H1 (cell line): ENCODE measurements around the gene PLA2G4A. TPM values are rescaled to one million over a fixed set of nuclear protein-coding genes. Genes with fewer than 3 reads are reported as not detected.

Experiments used
- CTCF ChIA-PET: fragments of 300-600 bp; sonication (Branson Sonifier 250); formaldehyde crosslinking; loops from one replicate; lab custom pipeline; 2021; ENCODE audit not compliant: partially characterized antibody; lab: Charles Lee
- POLR2A ChIA-PET: fragments of 300-600 bp; sonication (Branson Sonifier 250); formaldehyde crosslinking; loops from one replicate; lab custom pipeline; 2021; ENCODE audit warnings: inconsistent platforms; ENCODE audit not compliant: partially characterized antibody; lab: Charles Lee
- DNase-seq, 2 experiments: peaks; one replicate each; pipeline versions ENCODE4 v3.0.0 to v3.0.0-alpha.2; 2010 to 2022; ENCODE audit warnings: low spot score in 2 of 2, low read depth in 1 of 2, mixed read lengths in 1 of 2
- FAIRE-seq: peaks from 2 replicates; lab custom pipeline; 2011; peaks lifted over from hg19 to GRCh38; lab: Jason Lieb, UNC
- H2AFZ ChIP-seq: 2 replicates; pipeline ENCODE4 v1.8.1; 2012; ENCODE audit warnings: low read length, inconsistent platforms
- H2AK5ac ChIP-seq: 2 replicates; pipeline ENCODE4 v1.6.1; 2013; ENCODE audit warnings: low read depth, low read length
- H2BK120ac ChIP-seq: replicated peaks from 2 replicates; pipeline ENCODE3; 2013; ENCODE audit warnings: low read depth, low read length, inconsistent platforms
- H2BK12ac ChIP-seq: 2 replicates; pipeline ENCODE4 v1.6.1; 2013; ENCODE audit warnings: low read depth, low read length
- H2BK15ac ChIP-seq: 2 replicates; pipeline ENCODE4 v1.6.1; 2013; ENCODE audit warnings: low read length
- H2BK20ac ChIP-seq: 2 replicates; pipeline ENCODE4 v1.6.1; 2013; ENCODE audit warnings: low read length
- H2BK5ac ChIP-seq: 2 replicates; pipeline ENCODE4 v1.6.1; 2013; ENCODE audit warnings: low read depth, low read length
- H3K14ac ChIP-seq: 2 replicates; pipeline ENCODE4 v1.6.1; 2013; ENCODE audit warnings: inconsistent platforms; ENCODE audit not compliant: insufficient read length
- H3K18ac ChIP-seq: 2 replicates; pipeline ENCODE4 v1.6.1; 2013; ENCODE audit warnings: low read length; ENCODE audit errors: extremely low read depth
- H3K23ac ChIP-seq: 2 replicates; pipeline ENCODE4 v1.6.1; 2013; ENCODE audit warnings: inconsistent platforms; ENCODE audit not compliant: insufficient read length
- H3K23me2 ChIP-seq: 2 replicates; pipeline ENCODE4 v1.6.1; 2013; ENCODE audit warnings: low read depth, low read length
- H3K27ac ChIP-seq: 2 replicates; pipeline ENCODE4 v1.6.1; 2011; ENCODE audit warnings: low read depth, low read length, inconsistent platforms
- H3K27me3 ChIP-seq, 4 experiments: replicated peaks in 1 of 4; 1 replicate in 1 of 4; 2 replicates in 3 of 4; pipeline versions ENCODE4 v1.6.1 to v1.8.1; 2011 to 2013; ENCODE audit warnings: low read length in 3 of 4, mild to moderate bottlenecking in 3 of 4, inconsistent platforms in 2 of 4, mixed read lengths in 2 of 4, moderate library complexity in 1 of 4; ENCODE audit not compliant: control insufficient read depth in 3 of 4, insufficient read depth in 3 of 4; ENCODE audit errors: extremely low read depth in 1 of 4
- H3K36me3 ChIP-seq, 4 experiments: 2 replicates each; pipeline versions ENCODE4 v1.6.1 to v1.8.1; 2011 to 2013; ENCODE audit warnings: mild to moderate bottlenecking in 4 of 4, low read length in 3 of 4, moderate library complexity in 2 of 4, control low read depth in 1 of 4, inconsistent platforms in 1 of 4; ENCODE audit not compliant: insufficient read depth in 4 of 4, control insufficient read depth in 2 of 4
- H3K4ac ChIP-seq: replicated peaks from 2 replicates; pipeline ENCODE3; 2013; ENCODE audit warnings: low read length, low read depth, mixed read lengths, inconsistent platforms; ENCODE audit not compliant: insufficient read length
- H3K4me1 ChIP-seq, 4 experiments: replicated peaks in 1 of 4; 1 replicate in 1 of 4; 2 replicates in 3 of 4; pipeline versions ENCODE4 v1.6.1 to v1.8.1; 2011 to 2013; ENCODE audit warnings: low read length in 3 of 4, inconsistent platforms in 2 of 4, mixed read lengths in 1 of 4; ENCODE audit not compliant: insufficient read depth in 4 of 4, control insufficient read depth in 3 of 4
- H3K4me2 ChIP-seq, 2 experiments: 2 replicates each; pipeline versions ENCODE4 v1.6.1 to v1.8.1; 2011 to 2013; ENCODE audit warnings: low read depth in 2 of 2, low read length in 2 of 2, control low read depth in 1 of 2, inconsistent platforms in 1 of 2, mild to moderate bottlenecking in 1 of 2; ENCODE audit not compliant: insufficient read depth in 1 of 2
- H3K4me3 ChIP-seq, 4 experiments: fragments of 200-600, 300-600 bp in 1 of 4; sonication (generic), shearing (Covaris generic), sonication (Bioruptor Twin) in 1 of 4; 2 replicates each; pipeline versions ENCODE4 v1.5.1 to v1.8.1; 2011 to 2016; ENCODE audit warnings: low read length in 4 of 4, low read depth in 3 of 4, control low read depth in 2 of 4, inconsistent platforms in 2 of 4, mild to moderate bottlenecking in 2 of 4, mixed read lengths in 1 of 4, moderate library complexity in 1 of 4; ENCODE audit not compliant: insufficient read depth in 2 of 4; ENCODE audit errors: extremely low read depth in 1 of 4
- H3K56ac ChIP-seq: replicated peaks from 2 replicates; pipeline ENCODE3; 2013; ENCODE audit warnings: low read depth, mild to moderate bottlenecking, mixed read lengths, low read length, inconsistent platforms; ENCODE audit not compliant: insufficient read length
- H3K79me1 ChIP-seq: 2 replicates; pipeline ENCODE4 v1.6.1; 2013; ENCODE audit warnings: low read depth, low read length, control low read depth
- H3K79me2 ChIP-seq, 2 experiments: 2 replicates each; pipeline versions ENCODE4 v1.6.1 to v1.8.1; 2012 to 2013; ENCODE audit warnings: low read length in 2 of 2, mild to moderate bottlenecking in 2 of 2, inconsistent platforms in 1 of 2; ENCODE audit not compliant: insufficient read depth in 2 of 2, control insufficient read depth in 1 of 2
- H3K9ac ChIP-seq, 4 experiments: replicated peaks in 1 of 4; 1 replicate in 1 of 4; 2 replicates in 3 of 4; pipeline versions ENCODE4 v1.6.1 to v1.8.1; 2011 to 2013; ENCODE audit warnings: low read depth in 3 of 4, low read length in 3 of 4, control low read depth in 2 of 4, mild to moderate bottlenecking in 2 of 4, moderate library complexity in 2 of 4, inconsistent platforms in 1 of 4; ENCODE audit errors: extremely low read depth in 1 of 4
- H3K9me3 ChIP-seq, 2 experiments: 2 replicates each; pipeline versions ENCODE4 v1.6.1 to v1.8.1; 2012 to 2013; ENCODE audit warnings: mild to moderate bottlenecking in 2 of 2, moderate library complexity in 2 of 2, control low read depth in 1 of 2, inconsistent platforms in 1 of 2, low read depth in 1 of 2, low read length in 1 of 2, mixed read lengths in 1 of 2; ENCODE audit not compliant: insufficient read depth in 2 of 2
- H4K20me1 ChIP-seq, 2 experiments: replicated peaks in 1 of 2; 2 replicates each; pipeline versions ENCODE3 to v1.8.1; 2011 to 2013; ENCODE audit warnings: inconsistent platforms in 2 of 2, low read length in 2 of 2, mild to moderate bottlenecking in 1 of 2; ENCODE audit not compliant: insufficient read depth in 2 of 2, control insufficient read depth in 1 of 2
- H4K5ac ChIP-seq: 2 replicates; pipeline ENCODE4 v1.6.1; 2013; ENCODE audit warnings: low read length, low read depth, mixed read lengths, inconsistent platforms; ENCODE audit not compliant: insufficient read length
- H4K8ac ChIP-seq: 2 replicates; pipeline ENCODE4 v1.8.0; 2013; ENCODE audit warnings: mild to moderate bottlenecking, moderate library complexity, low read length, inconsistent platforms; ENCODE audit not compliant: insufficient read depth; ENCODE audit errors: extremely low read depth
- H4K91ac ChIP-seq: replicated peaks from 2 replicates; pipeline ENCODE3; 2013; ENCODE audit warnings: low read length, mixed read lengths, inconsistent platforms; ENCODE audit not compliant: insufficient read length
- ATF3 ChIP-seq: IDR thresholded peaks from 2 replicates; pipeline ENCODE4 v1.6.1; 2011; ENCODE audit warnings: low read depth, mild to moderate bottlenecking, low read length; ENCODE audit not compliant: insufficient read depth
- WGBS, 2 experiments: shearing (Covaris generic) in 1 of 2; methylation state at CpG; one replicate each; pipeline versions ENCODE4 v1.1.6 to v1.1.7; 2013 to 2015; ENCODE audit warnings: low lambda C conversion rate in 2 of 2, mixed read lengths in 2 of 2, inconsistent platforms in 1 of 2, low coverage in 1 of 2, missing lambda C conversion rate in 1 of 2; ENCODE audit not compliant: insufficient replicate concordance in 2 of 2, insufficient coverage in 1 of 2, insufficient read length in 1 of 2; ENCODE audit errors: extremely low coverage in 1 of 2, missing lambda C conversion rate in 1 of 2; 5-methylcytosine and 5-hydroxymethylcytosine counted together
- polyA plus RNA-seq, 7 experiments: library from polyadenylated mRNA; depleted of rRNA in 3 of 7; stranded (reverse) in 5 of 7; unstranded in 2 of 7; fragments of >200 nt in 5 of 7; fragments of 200-250 nt in 2 of 7; gene quantifications; 1 replicate in 5 of 7; 2 replicates in 1 of 7; 4 replicates in 1 of 7; pipeline versions ENCODE4 v1.2.1 to v1.2.3, GENCODE V29; 2011 to 2013; ENCODE audit warnings: missing spikeins in 2 of 7, mixed read lengths in 2 of 7
- total RNA-seq: library from RNA; stranded (reverse); fragmentation: NEBNext Ultra II Directional; extraction: Animal tissue kit (Norgen Biotek cat#: 25700); gene quantifications from 2 replicates; pipeline ENCODE4 v1.2.1, GENCODE V29; 2021

The PLA2G4A gene
- total and polyA plus RNA-seq, 2 of the 8 experiments (the other 6 are each of a cell fraction or from before 2014, with no cell fraction given): 0.63 to 1.4 TPM

GRCh38 chr1:186835448-186835847 is 6.7 kb downstream of the PLA2G4A start:
- H3K23me2 ChIP-seq: no peaks in the 10 kb centered on the region
- no peak overlapping the region for H4K5ac ChIP-seq
- H3K9me3 ChIP-seq: no peaks in the 10 kb centered on the region
- H4K8ac ChIP-seq: no peak overlapping the region
- ChIA-PET CTCF (interaction anchor here (1.1 kb wide), 1 partner anchor 14 kb away, joined by 3 read pairs; no protein-coding TSS in a partner anchor), POLR2A (no interaction called here)
- no peak for TF ChIP-seq ATF3
- no peak overlapping the region for H3K56ac ChIP-seq
- no peaks in the 10 kb centered on the region for H3K27me3 ChIP-seq
- no peak overlapping the region for H2BK120ac ChIP-seq
- no peaks in the 10 kb centered on the region for H3K79me1 ChIP-seq
- H2BK12ac ChIP-seq: no peak overlapping the region
- no peak overlapping the region for H2BK20ac ChIP-seq
- H3K27ac ChIP-seq: no peak overlapping the region
- no peak overlapping the region for H3K14ac ChIP-seq
- no peaks in the 10 kb centered on the region for H3K36me3 ChIP-seq
- H2BK15ac ChIP-seq: no peak overlapping the region
- H4K20me1 ChIP-seq: no peaks in the 10 kb centered on the region
- no peaks in the 10 kb centered on the region for H3K4me1 ChIP-seq
- no peak overlapping the region for H3K9ac ChIP-seq
- H2BK5ac ChIP-seq: no peak overlapping the region
- H3K23ac ChIP-seq: no peak overlapping the region
- FAIRE-seq (no peak), DNase-seq (no peak)
- H2AK5ac ChIP-seq: no peak overlapping the region
- H3K4me2 ChIP-seq: no peak overlapping the region
- 85% methylated on average over 3 of the region's 3 CpGs; no CpG with 5 or more reads in 1 of the 2 experiments for WGBS, 2 experiments
- no peak overlapping the region for H3K4me3 ChIP-seq
- no peak overlapping the region for H2AFZ ChIP-seq
- no peak overlapping the region for H4K91ac ChIP-seq
- H3K79me2 ChIP-seq: no peaks in the 10 kb centered on the region
- no peak overlapping the region for H3K4ac ChIP-seq
- H3K18ac ChIP-seq: no peak overlapping the region
